HCT116 (cell line): ENCODE data around the gene HSPA4. TPM values are rescaled to one million over a fixed set of nuclear protein-coding genes. Genes with fewer than 3 reads are reported as not detected.

ENCODE experiments used
- ATAC-seq: fragments of 200-7000 bp; cut with Tn5 transposase; 2 replicates; pipeline ENCODE4 v1.9.1; 2020; ENCODE audit warnings: mild to moderate bottlenecking, moderate library complexity
- BruUV-seq: library from RNA; stranded (reverse); fragments of 400-500 nt; replicated peaks from 2 replicates; lab custom pipeline; 2021; lab: Mats Ljungman, UMichigan
- CTCF ChIA-PET: fragments of 300-600 bp; sonication (Branson Sonifier 250); formaldehyde crosslinking; loops from one replicate; lab custom pipeline; 2021; ENCODE audit warnings: antibody characterized with exemption; lab: Charles Lee
- POLR2A ChIA-PET: fragments of 300-600, 350-600 bp; sonication (Branson Sonifier 250); formaldehyde crosslinking; loops from one replicate; lab custom pipeline; 2021; ENCODE audit warnings: antibody characterized with exemption; lab: Charles Lee
- RAD21 ChIA-PET, 2 experiments: fragments of 300-600 bp; sonication (Branson Sonifier 250); formaldehyde crosslinking; loops; one replicate each; lab custom pipeline; 2023; ENCODE audit warnings: low total read pairs in 2 of 2; ENCODE audit not compliant: uncharacterized antibody in 2 of 2, unreplicated experiment in 2 of 2, low non-redundant PET in 1 of 2; lab: Charles Lee
- DNase-seq: peaks from one replicate; pipeline ENCODE4 v3.0.0-alpha.2; 2010; ENCODE audit warnings: low read depth, low spot score
- H2AFZ ChIP-seq: fragments of 200-600 bp; shearing (Covaris generic), sonication (generic); 2 replicates; pipeline ENCODE4 v1.6.1; 2017; ENCODE audit warnings: low read depth, mixed run types, mixed read lengths, antibody characterized with exemption, low read length; ENCODE audit not compliant: poor library complexity, severe bottlenecking
- H3K27ac ChIP-seq: 2 replicates; pipeline ENCODE4 v1.5.1; 2012; ENCODE audit warnings: low read depth, low read length
- H3K27me3 ChIP-seq: fragments of 200-600 bp; sonication (generic); 2 replicates; pipeline ENCODE4 v1.6.1; 2016; ENCODE audit warnings: mixed run types, low read length, mixed read lengths; ENCODE audit not compliant: insufficient read depth
- H3K36me3 ChIP-seq, 2 experiments: fragments of 200-500 bp in 1 of 2; fragments of 200-600 bp in 1 of 2; sonication (Bioruptor generic) in 1 of 2; sonication (generic) in 1 of 2; 2 replicates each; pipeline versions ENCODE4 v1.5.1 to v1.6.1; 2014 to 2016; ENCODE audit warnings: low read length in 2 of 2, inconsistent platforms in 1 of 2, mixed read lengths in 1 of 2, mixed run types in 1 of 2; ENCODE audit not compliant: insufficient read depth in 2 of 2, control insufficient read depth in 1 of 2
- H3K4me1 ChIP-seq, 2 experiments: fragments of 200-600 bp in 1 of 2; sonication (generic) in 1 of 2; 2 replicates each; pipeline versions ENCODE4 v1.5.1 to v1.6.1; 2012 to 2017; ENCODE audit warnings: low read length in 2 of 2, inconsistent platforms in 1 of 2, mild to moderate bottlenecking in 1 of 2, mixed read lengths in 1 of 2, mixed run types in 1 of 2, moderate library complexity in 1 of 2; ENCODE audit not compliant: insufficient read depth in 2 of 2, control insufficient read depth in 1 of 2
- H3K4me2 ChIP-seq: fragments of 200-600 bp; sonication (generic); 2 replicates; pipeline ENCODE4 v1.6.1; 2017; ENCODE audit warnings: mixed run types, low read length, mixed read lengths
- H3K4me3 ChIP-seq, 2 experiments: fragments of 200-600 bp in 1 of 2; sonication (generic) in 1 of 2; replicated peaks in 1 of 2; 2 replicates each; pipeline ENCODE4 v1.5.1; 2011 to 2016; ENCODE audit warnings: low read length in 2 of 2, control low read depth in 1 of 2, low read depth in 1 of 2, mild to moderate bottlenecking in 1 of 2, mixed read lengths in 1 of 2, mixed run types in 1 of 2
- H3K79me2 ChIP-seq: fragments of 200-600 bp; sonication (generic); 2 replicates; pipeline ENCODE4 v1.6.1; 2017; ENCODE audit warnings: mild to moderate bottlenecking, mixed run types, low read length, moderate library complexity, mixed read lengths; ENCODE audit not compliant: insufficient read depth
- H3K9ac ChIP-seq: fragments of 200-600 bp; sonication (generic); 2 replicates; pipeline ENCODE4 v1.6.1; 2016; ENCODE audit warnings: low read length, mixed read lengths
- H3K9me2 ChIP-seq: fragments of 200-600 bp; sonication (generic), shearing (Covaris generic); 2 replicates; pipeline ENCODE4 v1.6.1; 2017; ENCODE audit warnings: mixed run types, mild to moderate bottlenecking, moderate library complexity; ENCODE audit not compliant: insufficient read depth
- H3K9me3 ChIP-seq, 2 experiments: fragments of 200-500 bp in 1 of 2; fragments of 200-600 bp in 1 of 2; sonication (Bioruptor generic) in 1 of 2; sonication (generic) in 1 of 2; 2 replicates each; pipeline ENCODE4 v1.6.1; 2014 to 2017; ENCODE audit warnings: low read length in 2 of 2, mixed read lengths in 2 of 2, inconsistent platforms in 1 of 2, low read depth in 1 of 2, mild to moderate bottlenecking in 1 of 2, mixed run types in 1 of 2, moderate library complexity in 1 of 2; ENCODE audit not compliant: control insufficient read depth in 1 of 2, insufficient read depth in 1 of 2
- H4K20me1 ChIP-seq: fragments of 200-600 bp; sonication (generic), shearing (Covaris generic); 2 replicates; pipeline ENCODE4 v1.6.1; 2017; ENCODE audit warnings: mixed run types, mild to moderate bottlenecking, moderate library complexity; ENCODE audit not compliant: insufficient read depth
- CBX3 ChIP-seq: IDR thresholded peaks from 2 replicates; pipeline ENCODE4 v1.6.1; 2012; ENCODE audit warnings: low read depth
- CEBPB ChIP-seq: IDR thresholded peaks from 2 replicates; pipeline ENCODE4 v1.6.1; 2012; ENCODE audit warnings: low read depth
- ELF1 ChIP-seq: IDR thresholded peaks from 2 replicates; pipeline ENCODE4 v1.6.1; 2012; ENCODE audit warnings: low read depth, borderline replicate concordance
- EZH2 ChIP-seq: fragments of 200-600 bp; sonication (generic); IDR thresholded peaks from 2 replicates; pipeline ENCODE4 v1.6.1; 2017; ENCODE audit warnings: antibody characterized with exemption, mixed run types
- EZH2phosphoT487 ChIP-seq: fragments of 200-600 bp; IDR thresholded peaks from 2 replicates; pipeline ENCODE4 v1.6.1; 2018; ENCODE audit warnings: antibody characterized with exemption, borderline replicate concordance
- FOSL1 ChIP-seq: IDR thresholded peaks from 2 replicates; pipeline ENCODE4 v1.6.1; 2012; ENCODE audit warnings: low read depth
- JUND ChIP-seq: IDR thresholded peaks from 2 replicates; pipeline ENCODE4 v1.6.1; 2012
- POLR2AphosphoS5 ChIP-seq: IDR thresholded peaks from 2 replicates; pipeline ENCODE4 v1.6.1; 2011; ENCODE audit warnings: mild to moderate bottlenecking, low read depth, low read length, moderate library complexity
- RAD21 ChIP-seq: IDR thresholded peaks from 2 replicates; pipeline ENCODE4 v1.6.1; 2012; ENCODE audit warnings: low read depth, mild to moderate bottlenecking
- YY1 ChIP-seq: IDR thresholded peaks from 2 replicates; pipeline ENCODE4 v1.6.1; 2011; ENCODE audit warnings: low read length, low read depth, moderate library complexity, mild to moderate bottlenecking; ENCODE audit not compliant: insufficient replicate concordance; ENCODE audit errors: extremely low read depth
- ZFX ChIP-seq: fragments of 450-650 bp; IDR thresholded peaks from 2 replicates; pipeline ENCODE4 v1.6.1; 2017
- ZNF274 ChIP-seq: fragments of 200-500 bp; sonication (Bioruptor generic); IDR thresholded peaks from 2 replicates; pipeline ENCODE4 v1.6.1; 2014; ENCODE audit warnings: mild to moderate bottlenecking, low read depth, low read length, inconsistent platforms
- intact Hi-C: fragments of 100-400 bp; cut with micrococcal nuclease; formaldehyde crosslinking; loops from 2 replicates; pipeline ENCODE4 v1.10.0; 2022
- total RNA-seq: library from RNA; stranded (reverse); gene quantifications from one replicate; pipeline ENCODE4 v1.2.1, GENCODE V29; 2021; ENCODE audit not compliant: unreplicated experiment
- TF ChIP-seq, protein P1 (sequence below), 3 experiments: fragments of 200-600 bp in 1 of 3; sonication (generic) in 1 of 3; IDR thresholded peaks in 2 of 3; conservative IDR thresholded peaks in 1 of 3; 2 replicates each; pipeline ENCODE4 v1.5.1; 2012 to 2017; ENCODE audit warnings: low read depth in 2 of 3, low read length in 2 of 3, antibody characterized with exemption in 1 of 3, borderline replicate concordance in 1 of 3, control low read depth in 1 of 3, mild to moderate bottlenecking in 1 of 3, mixed read lengths in 1 of 3, mixed run types in 1 of 3, moderate library complexity in 1 of 3; ENCODE audit not compliant: insufficient read depth in 1 of 3
- TF ChIP-seq, protein P2 (sequence below): IDR thresholded peaks from 2 replicates; pipeline ENCODE4 v1.6.1; 2011; ENCODE audit warnings: mild to moderate bottlenecking, low read length, moderate library complexity; ENCODE audit not compliant: insufficient replicate concordance; ENCODE audit errors: extremely low read depth
- TF ChIP-seq, protein P3 (sequence below): IDR thresholded peaks from 2 replicates; pipeline ENCODE4 v1.6.1; 2012

The HSPA4 gene
- total RNA-seq, 1 experiment from 2014 or later, result 212 TPM

DNA sequence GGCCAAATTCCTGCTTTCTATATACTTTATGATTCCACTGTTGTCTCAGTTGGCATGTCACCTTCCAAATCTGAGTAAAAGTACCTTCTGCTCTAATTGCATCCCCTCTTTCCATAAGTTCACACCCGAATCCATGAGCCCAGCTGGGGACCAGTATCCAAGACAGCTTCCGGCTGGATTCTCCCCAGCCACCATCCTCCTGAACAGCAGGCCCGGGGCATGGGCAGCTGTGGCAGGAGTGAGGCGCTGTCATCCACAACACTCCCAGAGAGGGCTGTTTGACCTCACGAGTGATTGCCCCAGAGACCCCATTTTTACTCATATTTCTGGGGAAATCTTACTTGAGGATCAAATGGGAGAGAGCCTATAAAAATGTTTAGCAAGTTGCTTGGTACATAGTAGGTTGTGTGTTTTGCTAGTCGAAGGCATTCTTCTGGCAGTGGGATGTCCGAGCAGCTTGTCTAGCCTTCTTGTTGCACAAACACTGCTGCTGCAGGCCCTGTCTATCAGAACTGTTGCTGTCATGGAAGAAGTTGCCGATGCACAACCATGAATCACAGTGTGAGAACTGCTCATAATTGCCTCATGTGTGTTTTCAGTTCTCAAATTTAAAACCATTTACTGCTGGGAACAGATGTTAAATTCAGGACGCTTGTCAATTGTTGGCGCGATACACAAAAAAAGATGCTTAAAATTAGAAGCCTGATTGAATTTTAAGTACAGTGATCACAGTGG is 93.8 kb downstream of the HSPA4 start:
- TF ChIP-seq, protein P1, sequence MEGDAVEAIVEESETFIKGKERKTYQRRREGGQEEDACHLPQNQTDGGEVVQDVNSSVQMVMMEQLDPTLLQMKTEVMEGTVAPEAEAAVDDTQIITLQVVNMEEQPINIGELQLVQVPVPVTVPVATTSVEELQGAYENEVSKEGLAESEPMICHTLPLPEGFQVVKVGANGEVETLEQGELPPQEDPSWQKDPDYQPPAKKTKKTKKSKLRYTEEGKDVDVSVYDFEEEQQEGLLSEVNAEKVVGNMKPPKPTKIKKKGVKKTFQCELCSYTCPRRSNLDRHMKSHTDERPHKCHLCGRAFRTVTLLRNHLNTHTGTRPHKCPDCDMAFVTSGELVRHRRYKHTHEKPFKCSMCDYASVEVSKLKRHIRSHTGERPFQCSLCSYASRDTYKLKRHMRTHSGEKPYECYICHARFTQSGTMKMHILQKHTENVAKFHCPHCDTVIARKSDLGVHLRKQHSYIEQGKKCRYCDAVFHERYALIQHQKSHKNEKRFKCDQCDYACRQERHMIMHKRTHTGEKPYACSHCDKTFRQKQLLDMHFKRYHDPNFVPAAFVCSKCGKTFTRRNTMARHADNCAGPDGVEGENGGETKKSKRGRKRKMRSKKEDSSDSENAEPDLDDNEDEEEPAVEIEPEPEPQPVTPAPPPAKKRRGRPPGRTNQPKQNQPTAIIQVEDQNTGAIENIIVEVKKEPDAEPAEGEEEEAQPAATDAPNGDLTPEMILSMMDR (IDR thresholded peaks at IDR 0.05 in 2 of 3, conservative IDR thresholded peaks at IDR 0.05 in 1 of 3; ENCODE audit: borderline replicate concordance in 1 of 3, insufficient read depth in 1 of 3, low read depth in 2 of 3, low read length in 2 of 3), result no peak
- TF ChIP-seq ELF1 (no peak), YY1 (no peak), ZFX (no peak), POLR2AphosphoS5 (no peak), ZNF274 (no peak), EZH2 (no peak), JUND (no peak), FOSL1 (no peak), CEBPB (no peak), RAD21 (no peak), CBX3 (no peak), EZH2phosphoT487 (no peak)
- TF ChIP-seq, protein P2, sequence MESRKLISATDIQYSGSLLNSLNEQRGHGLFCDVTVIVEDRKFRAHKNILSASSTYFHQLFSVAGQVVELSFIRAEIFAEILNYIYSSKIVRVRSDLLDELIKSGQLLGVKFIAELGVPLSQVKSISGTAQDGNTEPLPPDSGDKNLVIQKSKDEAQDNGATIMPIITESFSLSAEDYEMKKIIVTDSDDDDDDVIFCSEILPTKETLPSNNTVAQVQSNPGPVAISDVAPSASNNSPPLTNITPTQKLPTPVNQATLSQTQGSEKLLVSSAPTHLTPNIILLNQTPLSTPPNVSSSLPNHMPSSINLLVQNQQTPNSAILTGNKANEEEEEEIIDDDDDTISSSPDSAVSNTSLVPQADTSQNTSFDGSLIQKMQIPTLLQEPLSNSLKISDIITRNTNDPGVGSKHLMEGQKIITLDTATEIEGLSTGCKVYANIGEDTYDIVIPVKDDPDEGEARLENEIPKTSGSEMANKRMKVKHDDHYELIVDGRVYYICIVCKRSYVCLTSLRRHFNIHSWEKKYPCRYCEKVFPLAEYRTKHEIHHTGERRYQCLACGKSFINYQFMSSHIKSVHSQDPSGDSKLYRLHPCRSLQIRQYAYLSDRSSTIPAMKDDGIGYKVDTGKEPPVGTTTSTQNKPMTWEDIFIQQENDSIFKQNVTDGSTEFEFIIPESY, result no peak
- TF ChIP-seq, protein P3, sequence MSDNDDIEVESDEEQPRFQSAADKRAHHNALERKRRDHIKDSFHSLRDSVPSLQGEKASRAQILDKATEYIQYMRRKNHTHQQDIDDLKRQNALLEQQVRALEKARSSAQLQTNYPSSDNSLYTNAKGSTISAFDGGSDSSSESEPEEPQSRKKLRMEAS, result no peak
- intact Hi-C loops, result no loop called here

More for the DNA sequence above, 93.8 kb downstream of the HSPA4 start:
- Histone ChIP-seq H3K9me2 (no peaks in the 10 kb centered on the region), H2AFZ (no peak overlapping the region), H4K20me1 (no peaks in the 10 kb centered on the region), H3K4me2 (no peak overlapping the region), H3K27ac (no peak overlapping the region), H3K9me3 (no peaks in the 10 kb centered on the region), H3K9ac (no peak overlapping the region), H3K27me3 (no peaks in the 10 kb centered on the region), H3K4me3 (no peak overlapping the region), H3K79me2 (no peaks in the 10 kb centered on the region), H3K36me3 (no peaks in the 10 kb centered on the region), H3K4me1 (no peaks in the 10 kb centered on the region)
- no peak for ATAC-seq
- no TSS peak for BruUV-seq
- DNase-seq, result no peak
- CTCF ChIA-PET, result no interaction called here
- POLR2A ChIA-PET, result no interaction called here
- RAD21 ChIA-PET, result no interaction called here
